Measurements from ENCODE around the gene PRRC2B. TPM values are rescaled to one million over a fixed set of nuclear protein-coding genes. Genes with fewer than 3 reads are reported as not detected.
"Not testable (repeated sequence)": the region's sequence is repeated elsewhere in the genome, so short reads cannot be mapped to it uniquely, and the experiment has no call there.

Gene PRRC2B
- total and polyA plus RNA-seq, 2 of the 8 experiments (the other 6 are each of a cell fraction or from before 2014, with no cell fraction given): 37.3 to 249 TPM

- H3K79me1 ChIP-seq (ENCODE audit: low read depth, low read length); H3K27ac ChIP-seq (ENCODE audit: low read depth, low read length); H4K8ac ChIP-seq (ENCODE audit: extremely low read depth, insufficient read depth, low read length); H3K9ac ChIP-seq (replicated peaks in 1 of 4; ENCODE audit: extremely low read depth in 1 of 4, low read depth in 3 of 4, low read length in 3 of 4); H2AK5ac ChIP-seq (ENCODE audit: low read depth, low read length); H3K4ac ChIP-seq (replicated peaks; ENCODE audit: insufficient read length, low read depth, low read length); H2BK12ac ChIP-seq (ENCODE audit: low read depth, low read length); H3K27me3 ChIP-seq (replicated peaks in 1 of 4; ENCODE audit: control insufficient read depth in 3 of 4, extremely low read depth in 1 of 4, insufficient read depth in 3 of 4, low read length in 3 of 4); H3K23me2 ChIP-seq (ENCODE audit: low read depth, low read length); H3K23ac ChIP-seq (ENCODE audit: insufficient read length); H2AFZ ChIP-seq (ENCODE audit: low read length); H2BK5ac ChIP-seq (ENCODE audit: low read depth, low read length); H2BK15ac ChIP-seq (ENCODE audit: low read length); H3K79me2 ChIP-seq (ENCODE audit: control insufficient read depth in 1 of 2, insufficient read depth in 2 of 2, low read length in 2 of 2); H3K14ac ChIP-seq (ENCODE audit: insufficient read length); H2BK120ac ChIP-seq (replicated peaks; ENCODE audit: low read depth, low read length); H3K9me3 ChIP-seq (ENCODE audit: insufficient read depth in 2 of 2, low read depth in 1 of 2, low read length in 1 of 2); H4K5ac ChIP-seq (ENCODE audit: insufficient read length, low read depth, low read length); H2BK20ac ChIP-seq (ENCODE audit: low read length); CTCF ChIA-PET (ENCODE audit: partially characterized antibody); H4K91ac ChIP-seq (replicated peaks; ENCODE audit: insufficient read length, low read length); DNase-seq (ENCODE audit: low read depth in 1 of 2, low spot score in 2 of 2); H3K56ac ChIP-seq (replicated peaks; ENCODE audit: insufficient read length, low read depth, low read length); H3K4me1 ChIP-seq (replicated peaks in 1 of 4; ENCODE audit: control insufficient read depth in 3 of 4, insufficient read depth in 4 of 4, low read length in 3 of 4); H3K4me3 ChIP-seq (ENCODE audit: extremely low read depth in 1 of 4, insufficient read depth in 2 of 4, low read depth in 3 of 4, low read length in 4 of 4); FAIRE-seq; H3K18ac ChIP-seq (ENCODE audit: extremely low read depth, low read length); H4K20me1 ChIP-seq (replicated peaks in 1 of 2; ENCODE audit: control insufficient read depth in 1 of 2, insufficient read depth in 2 of 2, low read length in 2 of 2); H3K4me2 ChIP-seq (ENCODE audit: insufficient read depth in 1 of 2, low read depth in 2 of 2, low read length in 2 of 2): not testable (repeated sequence)
- TF ChIP-seq EGR1 (IDR thresholded peaks at IDR 0.05; ENCODE audit: borderline replicate concordance, low read depth, low read length): peak; percentile 57
- H3K36me3 ChIP-seq (ENCODE audit: control insufficient read depth in 2 of 4, insufficient read depth in 4 of 4, low read length in 3 of 4): peaks cover 21 to 70% (median 49%) of the 10 kb centered on the region in 4 experiments
- POLR2A ChIA-PET (ENCODE audit: partially characterized antibody): interaction anchor here (2.7 to 3.8 kb wide), 2 partner anchors 7 to 11 kb away, joined by 12 to 24 read pairs; no protein-coding TSS in a partner anchor
- 93% methylated on average over 10 of the region's 12 CpGs; no CpG with 5 or more reads in 1 of the 2 experiments for WGBS, 2 experiments (ENCODE audit: extremely low coverage in 1 of 2, insufficient coverage in 1 of 2, insufficient read length in 1 of 2, insufficient replicate concordance in 2 of 2, low coverage in 1 of 2, low lambda C conversion rate in 2 of 2, missing lambda C conversion rate in 1 of 2)
These were observed 121.7 kb downstream of the PRRC2B start for GRCh38 chr9:131515559-131516031.

Measured in H1 (cell line).